Stimulated activated CD4-positive, alpha-beta T cell treated with anti-CD3 and anti-CD28 coated beads, Interleukin-1b, Interleukin-23, amount 100 ng/mL, for 4 hours (primary cell): ENCODE data around the gene PELI1.

Experiments used
- DNase-seq, 2 donors: peaks; one replicate each; pipeline ENCODE4 v3.0.0-alpha.2; 2020; ENCODE audit warnings: low read depth in 2 of 2

PELI1 gene

GRCh38 chr2:64144057-64145013 is at the start of gene PELI1:
Gene PELI1 (minus strand): TSS chr2:64144420. CDS start chr2:64108310, 36,110 bp downstream.
- DNase-seq: peak; percentile 92 to 94

- no peak for DNase-seq
Observed at GRCh38 chr2:64193491-64193890, 49.3 kb upstream of the PELI1 start.

GRCh38 chr2:64192664-64193105 is 48.5 kb upstream of the PELI1 start:
- no peak for DNase-seq

- no peak for DNase-seq
Observed at GRCh38 chr2:64192125-64192479, 47.9 kb upstream of the PELI1 start.

GRCh38 chr2:64189586-64189985 is 45.4 kb upstream of the PELI1 start:
- DNase-seq: no peak

GRCh38 chr2:64189167-64189566 is 44.9 kb upstream of the PELI1 start:
- no peak for DNase-seq

GRCh38 chr2:64186699-64187605 is 42.7 kb upstream of the PELI1 start:
- no peak for DNase-seq

- DNase-seq: no peak
Observed at GRCh38 chr2:64179582-64180321, 35.5 kb upstream of the PELI1 start.

GRCh38 chr2:64177315-64177714 is 33.1 kb upstream of the PELI1 start:
- DNase-seq: no peak

GRCh38 chr2:64175419-64176197 is 31.4 kb upstream of the PELI1 start:
- no peak for DNase-seq

- no peak for DNase-seq
Observed at GRCh38 chr2:64173156-64174135, 29.2 kb upstream of the PELI1 start.

- DNase-seq: no peak
Observed at GRCh38 chr2:64168756-64169155, 24.5 kb upstream of the PELI1 start.

GRCh38 chr2:64168201-64168600 is 24.0 kb upstream of the PELI1 start:
- DNase-seq: no peak

GRCh38 chr2:64166637-64167420 is 22.6 kb upstream of the PELI1 start:
- DNase-seq: no peak

GRCh38 chr2:64166212-64166611 is 22.0 kb upstream of the PELI1 start:
- DNase-seq: no peak

- no peak for DNase-seq
Observed at GRCh38 chr2:64165706-64166105, 21.5 kb upstream of the PELI1 start.

GRCh38 chr2:64164629-64165028 is 20.4 kb upstream of the PELI1 start:
- DNase-seq: no peak

- DNase-seq: no peak
Observed at GRCh38 chr2:64162516-64162915, 18.3 kb upstream of the PELI1 start.

GRCh38 chr2:64157792-64158191 is 13.6 kb upstream of the PELI1 start:
- DNase-seq: no peak
